NCI-H460 (cell line): ENCODE measurements around the gene RXRG. TPM values are rescaled to one million over a fixed set of nuclear protein-coding genes. Genes with fewer than 3 reads are reported as not detected.

Source experiments
- DNase-seq: peaks from one replicate; pipeline ENCODE4 v3.0.0-alpha.2; 2016; ENCODE audit warnings: low read depth; ENCODE audit errors: extremely low read depth
- total RNA-seq: library from RNA; depleted of rRNA; stranded (reverse); fragments of >200 nt; shearing (Covaris generic); gene quantifications from 2 replicates; pipeline ENCODE4 v1.2.3, GENCODE V29; 2014

The RXRG gene
- total RNA-seq, 1 experiment from 2014 or later, result not detected

DNA sequence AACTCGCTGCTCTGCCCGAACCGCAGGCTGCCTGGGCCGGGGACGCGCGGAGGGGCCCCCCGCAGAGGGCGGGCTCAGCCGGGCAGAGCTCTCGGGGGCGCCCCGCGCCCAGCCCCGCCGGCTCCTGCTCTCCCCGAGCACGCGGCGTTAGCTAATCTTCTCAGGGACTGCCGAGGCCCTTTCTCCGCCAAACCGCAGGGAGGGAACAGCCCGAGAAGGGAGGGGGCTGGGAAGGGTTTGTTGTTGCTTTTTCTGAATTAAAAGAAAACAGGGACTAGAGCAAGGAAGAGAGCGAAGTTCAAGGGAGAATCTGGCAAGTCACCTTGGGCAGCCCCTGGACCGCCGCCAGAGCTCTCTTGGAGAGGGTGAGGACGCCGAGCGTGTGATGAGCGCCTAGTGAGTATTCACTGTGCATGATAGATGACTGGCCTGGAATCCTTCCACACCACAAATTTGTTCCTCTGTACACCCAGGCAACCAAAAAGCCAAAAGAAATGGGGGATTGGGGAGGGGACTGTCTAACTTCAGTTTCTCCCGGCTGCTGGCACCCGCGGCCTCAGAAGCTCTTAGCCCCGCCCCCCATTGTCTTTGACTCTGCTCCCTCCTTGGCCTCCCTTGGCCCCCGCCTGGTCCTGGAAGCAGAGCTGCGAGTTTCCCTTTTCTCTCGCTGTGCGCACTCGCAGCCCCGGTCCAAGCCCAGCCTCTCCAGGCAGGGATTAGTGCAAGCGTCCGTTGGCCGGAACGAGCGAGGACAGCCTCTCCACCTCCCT lies 68.7 kb downstream of the RXRG start:
- no peak for DNase-seq

DNA sequence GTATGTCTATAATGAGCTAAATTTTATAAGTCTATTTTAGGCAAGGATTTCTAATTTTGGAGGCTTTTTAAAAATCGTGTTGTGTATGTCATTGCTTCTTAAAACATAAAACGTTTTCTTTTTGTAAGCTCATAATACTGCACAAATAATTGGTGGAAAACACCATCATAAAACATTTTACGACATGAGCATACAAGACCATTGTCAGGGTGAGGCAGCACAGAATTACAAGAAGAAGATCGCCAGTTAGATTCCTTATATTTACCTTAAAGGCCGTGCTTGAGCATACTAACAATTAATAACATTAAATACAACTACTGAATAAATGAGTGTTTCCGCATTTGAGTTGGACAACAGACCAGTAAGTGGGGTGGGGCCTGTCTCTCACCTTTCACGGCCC lies 69.3 kb downstream of the RXRG start:
- no peak for DNase-seq

DNA sequence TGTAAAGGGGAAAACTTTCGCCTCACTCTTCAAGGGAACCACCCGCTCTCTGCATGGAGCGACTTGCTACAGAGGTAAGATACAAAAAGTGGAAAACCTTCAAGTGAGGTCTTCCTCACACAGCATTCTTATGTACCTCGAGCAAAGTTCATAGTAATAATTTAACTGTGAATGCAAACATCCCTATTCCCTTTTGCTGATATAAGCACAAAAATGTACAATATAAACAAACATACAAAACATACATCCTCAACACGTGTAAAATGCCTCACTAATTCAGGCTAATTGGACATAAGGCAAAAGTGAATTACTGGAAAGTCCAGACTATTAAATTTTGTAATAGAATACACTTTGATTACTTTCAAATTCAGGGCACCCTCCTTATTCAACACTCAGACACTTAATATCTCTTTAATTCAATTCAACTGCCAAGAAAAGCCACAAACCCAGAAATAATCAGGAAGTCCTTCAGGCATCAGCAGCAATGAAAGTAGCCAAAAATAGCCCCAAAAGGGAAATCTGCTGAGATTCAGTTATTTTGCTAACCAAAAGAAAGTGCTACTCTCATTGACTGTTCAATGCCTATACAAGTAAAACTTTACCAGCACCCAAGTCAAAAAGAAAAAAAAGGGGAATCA lies 73.2 kb downstream of the RXRG start:
- DNase-seq, result no peak

DNA sequence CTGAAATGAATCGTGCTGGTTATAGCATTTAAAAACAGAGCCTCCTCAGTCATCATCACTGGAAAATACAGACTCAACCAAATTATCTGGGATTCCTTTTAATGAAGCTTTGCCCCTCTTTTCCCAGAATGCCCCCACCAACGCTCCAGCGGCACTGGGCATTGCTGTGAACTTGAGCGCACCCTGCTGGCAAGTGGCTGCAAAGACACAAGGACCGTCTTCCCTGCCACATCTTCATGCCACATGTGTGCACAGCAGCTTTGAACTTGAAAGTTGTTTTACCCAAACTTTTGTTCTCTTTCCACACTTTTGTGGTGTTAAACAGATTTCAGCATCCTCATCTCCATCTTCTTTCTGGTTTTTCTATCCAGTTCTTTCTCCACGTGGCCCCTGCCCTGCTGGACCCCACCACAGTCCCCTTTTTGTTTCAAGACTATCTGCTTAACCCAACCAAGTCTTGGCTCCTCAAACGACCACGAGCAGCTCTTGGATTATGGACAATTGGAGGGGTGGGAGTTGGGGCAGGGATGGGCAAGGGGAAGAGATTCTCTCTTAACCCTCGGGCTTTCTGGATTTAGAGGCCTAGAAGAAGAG lies 75.6 kb downstream of the RXRG start:
- DNase-seq, result peak; percentile 48

DNA sequence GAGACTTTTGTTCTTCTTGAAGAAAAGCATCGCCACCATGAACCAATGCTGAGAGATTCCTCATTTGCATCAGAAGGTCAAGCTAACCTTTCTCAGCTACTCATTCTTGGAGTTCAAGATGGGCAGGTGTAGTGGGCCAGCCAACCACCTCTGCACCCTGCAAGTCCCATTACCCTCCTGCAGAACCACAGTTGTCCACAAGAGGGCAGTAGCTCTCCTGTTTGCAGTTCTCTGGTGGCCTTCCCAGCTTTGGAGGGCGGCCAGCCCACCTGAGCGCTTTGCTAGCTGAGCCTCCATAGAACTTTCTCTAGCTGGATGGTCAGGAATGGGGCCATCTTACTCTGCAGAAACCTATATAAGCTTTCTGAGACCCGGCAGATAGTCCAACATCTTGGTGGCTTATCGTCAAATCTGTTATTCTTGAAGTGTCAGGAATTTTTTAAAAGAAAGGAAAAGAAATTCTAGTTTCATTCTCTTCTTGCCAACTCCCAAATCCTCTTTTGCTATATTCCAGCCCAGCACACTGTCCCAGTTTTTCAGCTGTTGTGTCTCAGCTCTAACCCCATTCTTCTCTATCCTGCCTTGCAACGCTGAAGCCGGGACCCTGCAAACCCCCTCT lies 77.4 kb downstream of the RXRG start:
- peak; percentile 73 for DNase-seq

DNA sequence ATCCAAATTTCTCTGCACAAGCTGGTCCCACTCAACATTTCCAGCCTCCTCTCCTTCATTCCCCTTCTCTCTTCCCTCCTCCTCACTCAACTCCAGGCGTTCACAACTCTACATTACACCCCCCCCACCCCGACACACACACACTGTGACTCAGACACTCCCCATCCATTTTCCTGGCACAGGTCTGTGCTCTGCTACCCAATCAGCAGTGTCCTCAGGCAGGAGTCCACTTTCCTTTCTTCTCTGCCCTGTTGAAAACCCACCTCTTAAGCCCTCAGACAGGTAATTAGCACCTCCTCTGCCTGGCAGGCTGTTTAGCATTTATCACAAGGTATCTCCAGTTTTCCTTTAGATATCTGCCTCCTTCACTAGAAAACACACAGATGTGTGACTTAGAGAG lies 79.6 kb downstream of the RXRG start:
- DNase-seq, result no peak

DNA sequence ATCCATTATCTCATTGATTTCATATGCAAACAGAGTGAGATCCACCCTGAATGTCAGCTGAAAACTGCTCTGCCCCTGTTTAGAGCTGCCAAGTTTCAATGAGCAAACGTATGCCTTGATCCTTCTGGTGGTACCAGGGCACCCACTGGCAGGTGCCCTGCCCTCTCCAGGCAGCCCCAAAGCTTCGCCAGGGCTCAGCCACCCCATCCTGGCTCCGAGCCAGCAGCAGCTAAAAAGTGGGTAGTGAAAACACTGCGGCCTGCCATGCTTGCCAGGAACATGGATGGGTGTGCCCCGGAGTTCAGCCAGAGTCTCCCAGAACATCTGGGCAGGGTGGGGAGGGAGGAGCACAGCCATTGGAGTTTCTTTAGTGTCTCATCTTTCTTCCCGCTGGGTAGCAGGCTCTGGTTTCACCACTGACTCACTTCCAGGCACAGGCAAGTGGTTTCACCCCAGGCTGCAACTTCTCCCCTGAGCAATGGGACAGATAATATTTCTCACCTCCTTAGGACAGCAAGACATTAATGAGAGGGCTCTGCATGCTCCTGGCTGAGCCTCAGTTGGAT lies 80.3 kb downstream of the RXRG start:
- DNase-seq, result peak; percentile 27

DNA sequence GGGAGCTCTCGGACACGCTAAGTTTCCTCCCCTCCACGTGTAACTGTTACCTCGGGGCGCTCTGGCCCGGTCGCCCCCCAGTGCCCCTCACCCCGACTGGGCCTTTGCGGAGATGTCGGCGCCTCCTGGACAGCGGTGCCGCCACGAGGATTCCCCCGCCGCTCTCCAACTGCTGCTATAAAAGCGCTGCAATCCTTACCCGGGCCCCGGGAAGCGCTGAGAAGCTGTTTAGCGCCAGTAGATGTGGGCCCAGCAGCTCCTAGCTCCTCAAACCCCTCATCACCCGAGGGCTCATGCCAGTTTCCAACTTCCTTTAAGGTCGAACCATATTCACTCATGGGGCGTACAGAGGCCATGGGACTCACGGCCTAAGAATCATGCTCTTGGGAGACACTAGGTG lies 88.0 kb downstream of the RXRG start:
- DNase-seq, result no peak

DNA sequence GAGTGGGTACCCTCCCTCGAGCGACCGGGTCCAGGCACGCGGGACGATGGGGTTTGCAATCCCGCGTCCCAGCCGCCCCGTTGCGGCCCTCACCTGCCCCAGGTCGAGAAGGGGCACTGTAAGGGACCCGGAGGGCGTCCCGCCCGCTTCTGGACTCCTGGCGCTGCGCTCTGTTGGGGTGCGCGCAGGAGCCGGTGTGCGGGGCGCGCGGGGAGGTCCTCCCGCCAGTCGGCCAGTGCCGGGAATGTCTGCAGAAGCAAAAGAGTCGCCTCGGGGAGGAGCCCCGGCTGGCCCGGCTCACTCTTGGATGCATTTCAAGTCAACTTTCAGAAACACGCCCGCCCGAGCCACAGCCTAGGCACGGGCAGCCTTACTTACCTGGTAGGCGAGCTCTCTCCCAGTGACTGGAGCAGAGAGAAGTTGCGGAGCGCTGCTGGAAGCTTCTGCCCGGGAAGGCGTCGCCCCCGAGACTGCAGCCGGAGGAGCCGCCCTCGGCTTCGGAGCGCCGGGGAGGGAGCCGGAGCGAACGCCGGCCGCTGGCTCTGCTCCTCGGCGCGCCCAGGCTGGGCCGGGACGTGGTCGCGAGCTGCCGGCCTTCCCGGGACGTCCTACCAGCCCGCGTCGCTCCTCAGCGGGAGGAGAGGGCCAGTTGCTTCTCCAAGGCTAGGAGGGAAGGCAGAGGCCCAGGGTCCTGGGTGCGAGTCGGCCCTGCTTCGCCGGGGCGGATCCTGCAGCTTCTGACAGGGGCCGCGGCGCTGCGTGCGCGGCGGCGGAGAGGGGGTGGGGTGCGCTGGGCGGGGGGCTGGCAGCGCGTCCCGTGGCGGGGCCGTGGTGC lies 88.7 kb downstream of the RXRG start, which contains the start of gene LMX1A:
Gene LMX1A (minus strand): TSS at position 739 of the 835 bp plus-strand sequence. CDS start 1,156 bp downstream, outside the sequence.
- no peak for DNase-seq

DNA sequence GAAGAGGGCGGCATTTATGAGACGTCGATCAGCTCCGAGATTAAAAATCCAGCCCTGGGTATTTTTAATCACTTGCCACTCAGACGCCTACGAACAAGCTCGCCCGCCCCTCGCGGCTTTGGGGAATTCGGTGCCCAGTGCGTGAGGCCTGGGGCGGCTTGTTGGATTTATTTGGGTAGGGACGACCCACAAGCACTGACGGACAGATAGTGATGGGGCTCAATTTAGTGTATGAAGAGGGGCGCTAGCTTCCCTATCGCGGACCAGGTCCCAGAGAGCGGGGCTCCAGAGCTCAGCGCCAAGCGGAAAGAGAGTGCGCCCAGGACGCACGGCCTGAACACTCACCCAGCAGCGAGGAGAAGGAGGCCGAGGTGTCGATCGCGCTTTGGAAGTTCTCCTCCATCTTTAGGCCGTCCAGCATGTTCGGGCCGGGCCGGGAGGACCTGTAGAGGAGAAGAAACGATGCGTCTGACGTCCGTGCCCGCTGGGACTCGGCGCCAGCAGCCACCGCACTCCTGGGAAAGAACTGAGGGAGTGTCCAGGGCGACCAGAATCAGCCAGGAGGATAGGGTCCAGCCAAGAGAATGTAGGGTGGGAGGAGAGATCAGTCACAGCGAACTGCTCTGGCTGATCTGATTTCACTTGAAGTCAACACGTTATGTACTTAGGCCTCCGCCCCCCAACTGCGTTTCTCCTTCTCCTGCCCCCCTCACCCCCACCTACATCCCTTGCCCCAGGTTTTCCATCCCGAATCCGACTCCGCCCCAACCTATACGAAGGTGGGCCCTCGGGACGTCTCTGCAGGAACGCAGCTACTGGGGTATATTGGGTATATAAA lies 89.6 kb downstream of the RXRG start:
- DNase-seq, result no peak

DNA sequence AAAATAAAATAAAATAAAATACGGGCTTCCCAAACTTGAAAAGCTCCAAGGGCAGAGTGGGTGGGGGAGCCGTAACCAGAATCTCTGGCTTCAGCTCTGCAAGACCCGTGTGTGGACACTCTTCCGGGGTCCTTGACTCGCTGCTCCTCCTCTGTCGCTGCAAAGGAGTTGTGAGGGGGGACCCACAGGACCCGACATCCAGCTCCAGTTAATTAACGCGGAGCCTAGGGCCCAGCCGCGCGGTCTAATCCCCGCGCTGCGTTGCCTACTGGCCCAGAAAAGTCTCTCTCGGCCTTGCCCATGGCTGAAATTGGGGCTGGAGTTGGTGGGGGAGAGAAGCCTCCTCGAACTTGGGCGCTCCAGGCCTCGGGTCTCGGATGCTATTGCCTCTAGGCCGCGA lies 90.2 kb downstream of the RXRG start:
- DNase-seq, result no peak

DNA sequence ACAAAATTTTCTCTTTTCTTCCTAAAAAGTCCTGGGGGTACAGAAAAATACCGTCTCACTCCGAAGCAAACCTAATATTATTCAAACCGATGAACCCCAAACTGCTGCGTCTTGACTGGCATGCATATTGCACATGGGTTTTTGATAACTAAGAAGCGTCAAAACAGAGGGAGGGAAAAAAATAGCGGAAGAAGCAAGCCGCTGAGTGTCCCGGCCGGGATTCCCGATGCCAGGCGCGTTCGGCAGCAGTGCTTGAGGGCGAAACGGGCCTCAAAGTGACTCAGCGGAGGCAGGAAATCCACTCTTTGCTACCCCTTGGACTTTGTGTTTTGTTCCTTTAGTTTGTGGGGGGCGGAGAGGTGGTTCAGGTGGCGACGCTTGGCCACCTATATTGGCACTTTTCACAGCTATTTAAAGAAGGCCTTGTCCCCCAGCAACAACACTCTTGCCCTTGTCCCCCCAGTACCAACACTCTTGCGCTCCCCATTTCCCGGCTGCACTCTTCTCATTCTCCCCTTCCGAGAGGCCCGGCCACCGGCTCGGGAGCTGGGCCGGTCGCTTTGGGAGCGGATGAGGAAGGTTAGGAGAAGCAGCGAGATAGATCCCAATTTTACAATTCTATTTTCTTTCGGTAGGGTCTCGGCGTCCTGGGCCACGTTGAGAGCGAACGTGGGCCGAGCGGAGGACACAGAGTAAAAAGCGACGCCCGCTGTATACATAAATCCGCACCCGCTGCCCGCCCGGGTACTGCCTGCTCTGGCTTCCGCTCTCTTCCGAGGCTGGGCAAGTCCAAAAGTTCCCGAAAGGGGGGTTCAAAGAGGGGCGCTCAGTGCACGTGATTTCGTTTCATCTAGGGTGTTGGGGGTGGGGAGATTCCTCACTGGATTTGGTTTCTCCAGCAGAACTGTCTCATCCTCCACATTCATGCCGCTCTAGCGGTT lies 90.9 kb downstream of the RXRG start:
- DNase-seq, result no peak

DNA sequence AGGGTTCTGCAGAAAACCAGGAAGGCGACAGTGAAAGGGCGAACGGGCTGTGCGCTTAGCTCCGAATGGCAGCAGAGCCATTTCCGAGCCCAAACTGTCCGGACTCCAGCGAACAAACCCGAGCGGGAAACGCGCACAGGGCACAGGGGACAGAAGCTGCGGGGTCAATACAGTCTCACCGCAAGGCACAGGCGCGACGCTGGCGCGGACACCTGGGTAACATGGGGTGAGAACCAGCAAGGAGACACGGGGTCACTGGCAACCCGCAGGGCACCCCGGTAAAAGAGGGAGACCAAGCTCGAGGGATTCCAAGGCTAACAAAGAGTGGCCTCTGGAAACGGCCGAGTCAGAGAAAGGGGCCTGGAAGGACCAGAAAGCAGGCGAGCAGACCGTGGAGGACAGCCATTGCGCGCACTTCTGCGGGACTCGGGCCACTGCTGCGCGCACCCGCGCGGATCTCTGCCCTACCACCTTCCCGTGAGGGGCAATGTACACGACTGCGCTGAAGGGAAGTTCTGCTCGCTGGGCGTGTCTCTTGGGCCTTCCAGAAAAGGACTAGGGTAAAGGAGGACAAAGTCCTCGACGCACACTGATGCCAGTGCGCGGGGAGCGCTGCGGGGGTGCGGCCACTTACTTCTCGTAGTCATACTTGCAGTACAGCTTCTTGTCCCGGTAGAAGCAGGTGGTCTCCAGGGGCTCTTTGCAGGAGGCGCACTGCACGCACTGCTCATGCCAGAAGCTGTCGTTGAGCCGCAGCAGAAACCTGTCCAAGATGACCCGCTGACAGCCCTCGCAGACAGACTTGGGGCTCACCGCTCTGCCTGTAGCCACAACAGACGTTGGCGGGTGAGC lies 92.3 kb downstream of the RXRG start:
- no peak for DNase-seq

DNA sequence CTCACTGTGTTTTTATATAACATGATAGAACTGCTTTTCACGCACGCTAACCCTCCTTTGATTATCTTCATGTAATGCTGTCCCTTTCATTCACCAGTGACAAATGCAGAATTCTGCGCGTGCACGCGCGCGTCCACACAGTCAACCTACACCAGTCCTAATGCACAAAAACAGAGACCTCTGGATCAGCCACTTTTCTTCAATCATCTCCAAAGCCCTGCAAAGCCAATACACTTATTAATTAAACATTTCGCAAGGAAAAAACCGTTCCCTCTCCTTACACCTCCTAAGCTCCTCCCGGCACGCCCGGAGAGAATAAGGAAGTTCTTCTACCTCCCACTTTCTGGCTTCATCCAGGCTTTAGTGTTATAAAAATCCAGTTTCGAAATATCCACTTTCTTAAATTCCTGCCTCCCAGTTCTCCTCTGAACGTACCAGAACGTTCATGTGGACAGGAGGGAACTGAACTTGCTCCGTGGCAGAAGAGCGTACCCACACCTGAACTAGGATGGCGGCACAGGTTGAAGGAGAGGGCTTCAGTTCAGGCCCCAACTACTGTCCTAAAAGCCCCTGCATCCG lies 93.0 kb downstream of the RXRG start:
- DNase-seq, result no peak
